Measurements from ENCODE around the gene NHS. TPM values are rescaled to one million over a fixed set of nuclear protein-coding genes. Genes with fewer than 3 reads are reported as not detected.

NHS gene
- total RNA-seq, 1 donor from 2014 or later = 2.5 TPM

- Histone ChIP-seq H3K27ac (no peak overlapping the region), H3K4me1 (no peaks in the 10 kb centered on the region), H3K36me3 (no peaks in the 10 kb centered on the region), H3K4me3 (no peak overlapping the region), H3K27me3 (no peaks in the 10 kb centered on the region), H3K9me3 (no peaks in the 10 kb centered on the region)
- intact Hi-C loops (cut with DNase I) = no loop called here
- TF ChIP-seq, protein P1, sequence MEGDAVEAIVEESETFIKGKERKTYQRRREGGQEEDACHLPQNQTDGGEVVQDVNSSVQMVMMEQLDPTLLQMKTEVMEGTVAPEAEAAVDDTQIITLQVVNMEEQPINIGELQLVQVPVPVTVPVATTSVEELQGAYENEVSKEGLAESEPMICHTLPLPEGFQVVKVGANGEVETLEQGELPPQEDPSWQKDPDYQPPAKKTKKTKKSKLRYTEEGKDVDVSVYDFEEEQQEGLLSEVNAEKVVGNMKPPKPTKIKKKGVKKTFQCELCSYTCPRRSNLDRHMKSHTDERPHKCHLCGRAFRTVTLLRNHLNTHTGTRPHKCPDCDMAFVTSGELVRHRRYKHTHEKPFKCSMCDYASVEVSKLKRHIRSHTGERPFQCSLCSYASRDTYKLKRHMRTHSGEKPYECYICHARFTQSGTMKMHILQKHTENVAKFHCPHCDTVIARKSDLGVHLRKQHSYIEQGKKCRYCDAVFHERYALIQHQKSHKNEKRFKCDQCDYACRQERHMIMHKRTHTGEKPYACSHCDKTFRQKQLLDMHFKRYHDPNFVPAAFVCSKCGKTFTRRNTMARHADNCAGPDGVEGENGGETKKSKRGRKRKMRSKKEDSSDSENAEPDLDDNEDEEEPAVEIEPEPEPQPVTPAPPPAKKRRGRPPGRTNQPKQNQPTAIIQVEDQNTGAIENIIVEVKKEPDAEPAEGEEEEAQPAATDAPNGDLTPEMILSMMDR (IDR thresholded peaks at IDR 0.05) = no peak
- DNase-seq = no peak
- no peak for ATAC-seq
These were observed 13.4 kb upstream of the NHS start for GRCh38 chrX:17361620-17362019.

- H3K4me3 ChIP-seq = no peak overlapping the region
- no peaks in the 10 kb centered on the region for H3K4me1 ChIP-seq
- H3K27me3 ChIP-seq = no peaks in the 10 kb centered on the region
- intact Hi-C loops (cut with DNase I) = no loop called here
- H3K36me3 ChIP-seq = no peaks in the 10 kb centered on the region
- ATAC-seq = no peak
- no peak overlapping the region for H3K27ac ChIP-seq
- DNase-seq = no peak
- no peaks in the 10 kb centered on the region for H3K9me3 ChIP-seq
- TF ChIP-seq, protein P1 (IDR thresholded peaks at IDR 0.05) = no peak
These were observed 7.0 kb upstream of the NHS start for GRCh38 chrX:17368002-17368401.

DNA sequence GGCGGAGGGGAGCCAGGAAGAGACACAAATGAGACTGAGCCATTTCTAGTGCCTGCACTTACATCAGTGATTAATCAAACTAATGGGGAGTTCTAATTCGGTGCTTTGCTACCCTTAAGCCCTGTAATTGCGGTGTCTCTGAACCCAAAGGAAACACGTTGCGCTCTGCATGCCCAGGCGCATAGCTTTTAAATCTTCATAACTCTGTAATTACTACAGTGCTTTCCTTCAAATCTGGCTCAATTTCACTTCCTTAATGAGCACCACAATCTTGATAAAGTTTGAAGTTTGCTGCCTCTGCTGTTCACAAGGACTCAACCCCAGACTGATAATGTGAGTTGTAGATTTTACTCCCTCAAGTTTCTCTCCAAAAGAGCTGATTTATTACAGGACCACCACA is 5.7 kb upstream of the NHS start:
- TF ChIP-seq, protein P1 (IDR thresholded peaks at IDR 0.05) = no peak
- no peaks in the 10 kb centered on the region for H3K36me3 ChIP-seq
- no peak overlapping the region for H3K27ac ChIP-seq
- H3K27me3 ChIP-seq = no peaks in the 10 kb centered on the region
- DNase-seq (no peak), ATAC-seq (no peak)
- H3K4me3 ChIP-seq = no peak overlapping the region
- intact Hi-C loops (cut with DNase I) = no loop called here
- no peaks in the 10 kb centered on the region for H3K4me1 ChIP-seq
- H3K9me3 ChIP-seq = no peaks in the 10 kb centered on the region

DNA sequence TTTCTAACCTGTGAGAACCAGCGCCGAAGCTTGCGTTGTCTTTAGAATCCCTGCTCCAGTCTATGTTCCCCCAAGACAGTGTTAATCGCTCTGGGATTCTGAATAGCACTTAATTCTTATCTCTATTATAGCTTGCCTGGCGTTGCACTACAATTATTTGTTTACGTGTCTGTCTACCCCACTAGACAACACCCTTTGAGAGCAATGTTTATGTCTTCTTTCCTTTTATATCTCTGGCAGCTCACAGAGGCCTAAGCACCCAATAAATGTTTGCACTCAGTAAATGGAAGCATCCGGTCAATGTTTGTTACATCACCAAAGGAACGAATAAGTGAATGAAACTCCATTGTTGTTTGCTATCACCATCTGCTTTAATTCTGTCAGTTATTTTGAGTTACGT is 4.8 kb upstream of the NHS start:
- DNase-seq = no peak
- intact Hi-C loops (cut with DNase I) = no loop called here
- Histone ChIP-seq H3K27me3 (no peaks in the 10 kb centered on the region), H3K4me3 (no peak overlapping the region), H3K27ac (no peak overlapping the region), H3K36me3 (no peaks in the 10 kb centered on the region), H3K4me1 (no peaks in the 10 kb centered on the region), H3K9me3 (no peaks in the 10 kb centered on the region)
- TF ChIP-seq, protein P1 (IDR thresholded peaks at IDR 0.05) = no peak
- no peak for ATAC-seq

GRCh38 chrX:17372052-17372451 is 2.9 kb upstream of the NHS start:
- TF ChIP-seq, protein P1 (IDR thresholded peaks at IDR 0.05) = no peak
- DNase-seq (no peak), ATAC-seq (no peak)
- no peak overlapping the region for H3K27ac ChIP-seq
- intact Hi-C loops (cut with DNase I) = no loop called here
- H3K9me3 ChIP-seq = no peaks in the 10 kb centered on the region
- H3K36me3 ChIP-seq = no peaks in the 10 kb centered on the region
- no peak overlapping the region for H3K4me3 ChIP-seq
- H3K27me3 ChIP-seq = no peaks in the 10 kb centered on the region
- H3K4me1 ChIP-seq = no peaks in the 10 kb centered on the region

- no peaks in the 10 kb centered on the region for H3K9me3 ChIP-seq
- H3K27me3 ChIP-seq = no peaks in the 10 kb centered on the region
- no peaks in the 10 kb centered on the region for H3K36me3 ChIP-seq
- TF ChIP-seq, protein P1 (IDR thresholded peaks at IDR 0.05) = no peak
- no peak overlapping the region for H3K27ac ChIP-seq
- H3K4me1 ChIP-seq = no peaks in the 10 kb centered on the region
- DNase-seq (no peak), ATAC-seq (no peak)
- intact Hi-C loops (cut with DNase I) = no loop called here
- no peak overlapping the region for H3K4me3 ChIP-seq
These were observed 1.7 kb upstream of the NHS start for GRCh38 chrX:17373337-17373736.

Measured in upper lobe of right lung (tissue), 1 donor.